HG02852 (cell line): Measurements from ENCODE around the gene IL13.
"Not testable (repeated sequence)": the region's sequence is repeated elsewhere in the genome, so short reads cannot be mapped to it uniquely, and the experiment has no call there.

ENCODE experiments used
- ATAC-seq: cut with Tn5 transposase; IDR thresholded peaks from one replicate; pipeline ENCODE4 v1.9.1; 2021; ENCODE audit warnings: mild to moderate bottlenecking, moderate library complexity; ENCODE audit not compliant: unreplicated experiment

The IL13 gene

DNA sequence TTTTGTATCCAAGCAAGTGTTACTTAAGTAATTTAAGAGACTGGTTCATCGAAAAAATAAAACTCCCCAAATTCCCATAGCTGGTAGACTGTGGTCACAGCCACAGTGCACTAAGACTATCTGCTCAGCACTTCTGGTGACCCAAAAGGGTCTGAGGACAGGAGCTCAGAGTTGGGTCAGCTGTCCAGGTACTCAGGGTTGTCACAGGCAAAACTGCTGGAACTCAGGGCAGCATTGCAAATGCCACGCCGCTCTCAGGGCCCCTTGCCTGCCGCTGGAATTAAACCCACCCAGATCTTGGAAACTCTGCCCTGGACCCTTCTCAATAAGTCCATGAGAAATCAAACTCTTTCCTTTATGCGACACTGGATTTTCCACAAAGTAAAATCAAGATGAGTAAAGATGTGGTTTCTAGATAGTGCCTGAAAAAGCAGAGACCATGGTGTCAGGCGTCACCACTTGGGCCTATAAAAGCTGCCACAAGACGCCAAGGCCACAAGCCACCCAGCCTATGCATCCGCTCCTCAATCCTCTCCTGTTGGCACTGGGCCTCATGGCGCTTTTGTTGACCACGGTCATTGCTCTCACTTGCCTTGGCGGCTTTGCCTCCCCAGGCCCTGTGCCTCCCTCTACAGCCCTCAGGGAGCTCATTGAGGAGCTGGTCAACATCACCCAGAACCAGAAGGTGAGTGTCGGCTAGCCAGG is at the start of gene IL13:
IL13 (plus strand) TSS at position 498 of the 705 bp plus-strand sequence; CDS start at position 512, 14 bp downstream.
- no peak for ATAC-seq

DNA sequence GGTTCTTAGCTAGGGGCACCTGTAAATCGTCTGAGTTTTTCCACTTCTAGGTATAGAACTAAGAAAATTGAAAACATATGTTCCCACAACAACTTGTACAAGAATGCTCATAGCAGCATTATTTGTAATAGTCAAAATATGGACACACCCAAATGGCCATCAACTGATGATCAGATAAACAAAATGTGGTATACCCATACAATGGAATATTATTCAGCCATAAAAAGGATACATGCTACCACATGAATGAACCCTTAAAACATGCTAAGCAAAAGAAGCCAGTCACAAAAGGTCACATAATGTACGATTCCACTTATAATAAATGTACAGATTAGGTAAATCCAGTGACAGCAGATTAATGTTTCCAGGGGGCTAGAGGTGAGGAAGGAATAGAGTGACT is 46.0 kb upstream of the IL13 start:
- no peak for ATAC-seq

DNA sequence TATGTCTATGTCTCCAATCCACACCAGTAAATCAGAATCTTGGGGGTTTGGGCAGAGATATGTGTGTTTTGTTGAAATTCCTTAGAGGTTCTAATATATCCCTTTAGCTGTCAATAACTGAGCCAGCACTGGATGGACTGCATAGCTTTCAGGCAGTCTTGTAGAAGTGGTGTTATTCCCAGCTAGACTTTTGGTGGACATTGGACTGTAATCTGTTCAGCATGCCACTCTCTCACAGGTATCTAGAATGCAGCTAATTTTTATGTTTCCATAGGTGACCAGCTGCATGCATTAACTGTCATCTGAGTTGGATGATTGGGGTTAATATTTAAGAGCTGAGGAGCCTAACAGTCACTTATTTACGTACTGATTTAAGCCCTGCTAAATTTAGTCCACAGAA is 45.1 kb upstream of the IL13 start:
- no peak for ATAC-seq

DNA sequence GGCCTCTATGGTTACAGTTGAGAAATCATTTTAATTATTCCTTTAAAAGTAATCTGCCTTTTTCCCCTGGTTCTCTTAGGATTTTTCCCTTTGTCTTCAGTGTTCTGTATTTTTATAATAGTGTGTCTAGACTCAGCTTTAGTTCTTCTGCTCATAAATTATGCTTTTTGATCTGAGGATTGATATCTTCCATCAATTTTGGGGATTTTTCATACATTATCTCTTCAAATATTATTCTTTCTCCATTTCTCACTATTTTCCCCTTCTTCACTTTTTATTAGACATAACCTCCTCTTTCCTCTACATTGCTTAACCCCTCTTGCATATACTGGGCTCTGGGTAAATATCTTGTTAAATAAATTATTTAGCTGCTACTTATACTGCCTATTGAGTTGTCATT is 36.3 kb upstream of the IL13 start:
- ATAC-seq = no peak

DNA sequence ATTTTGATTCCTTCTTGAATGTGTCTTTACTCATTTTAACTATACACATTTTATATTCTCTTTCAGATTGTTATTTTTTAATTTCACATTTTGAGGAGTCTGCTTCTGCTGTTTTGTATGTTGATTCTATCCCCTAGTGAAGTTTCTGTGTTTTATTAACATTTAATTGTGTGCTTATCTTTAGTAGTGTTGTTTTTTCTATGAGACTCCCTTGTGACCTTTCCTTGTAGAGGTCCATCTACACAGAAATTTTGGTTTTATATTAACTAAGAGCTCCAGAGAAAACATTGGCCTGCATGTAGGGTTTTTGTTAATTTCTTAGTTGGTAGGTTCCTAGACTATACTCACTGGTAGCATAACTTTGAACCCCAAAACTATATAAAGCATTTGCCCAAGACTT is 35.4 kb upstream of the IL13 start:
- no peak for ATAC-seq

DNA sequence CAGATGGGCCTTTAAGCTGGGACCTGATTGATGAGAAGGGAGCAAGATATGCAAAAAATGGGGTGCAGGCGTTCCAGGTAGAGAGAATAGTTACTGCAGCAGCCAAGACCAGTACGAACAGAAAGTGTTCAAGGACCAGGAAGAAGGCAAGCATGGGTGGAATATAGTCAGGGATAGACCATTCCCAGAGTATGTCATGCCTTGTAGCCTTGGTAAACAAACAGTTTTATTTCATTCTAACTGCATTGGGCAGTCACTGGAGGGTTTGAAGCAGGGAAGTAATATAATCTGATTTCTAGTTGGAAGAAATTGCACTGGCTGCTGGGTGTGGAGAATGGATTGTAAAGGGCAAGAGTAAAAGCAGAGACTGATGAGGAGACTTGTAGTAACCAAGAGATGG is 30.5 kb upstream of the IL13 start:
- ATAC-seq = no peak

DNA sequence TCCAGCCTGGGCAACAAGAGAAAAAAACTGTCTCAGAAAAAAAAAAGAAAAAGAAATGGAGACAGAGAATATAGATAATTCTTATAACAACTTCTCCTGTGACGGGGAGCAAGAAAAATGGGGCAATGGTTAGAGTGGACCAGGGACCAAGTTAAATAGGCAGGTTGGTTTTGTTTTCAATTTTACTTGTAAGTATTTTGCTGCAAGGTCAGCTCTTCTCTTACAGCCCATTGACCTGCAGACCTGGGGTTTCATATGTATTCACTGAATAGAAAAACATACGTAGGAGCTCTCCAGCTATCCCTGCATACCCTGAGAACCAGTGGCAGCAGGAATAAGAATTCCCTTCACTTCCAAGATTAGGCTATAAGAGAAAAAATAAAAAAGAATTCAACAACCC is 29.2 kb upstream of the IL13 start:
- ATAC-seq = no peak

DNA sequence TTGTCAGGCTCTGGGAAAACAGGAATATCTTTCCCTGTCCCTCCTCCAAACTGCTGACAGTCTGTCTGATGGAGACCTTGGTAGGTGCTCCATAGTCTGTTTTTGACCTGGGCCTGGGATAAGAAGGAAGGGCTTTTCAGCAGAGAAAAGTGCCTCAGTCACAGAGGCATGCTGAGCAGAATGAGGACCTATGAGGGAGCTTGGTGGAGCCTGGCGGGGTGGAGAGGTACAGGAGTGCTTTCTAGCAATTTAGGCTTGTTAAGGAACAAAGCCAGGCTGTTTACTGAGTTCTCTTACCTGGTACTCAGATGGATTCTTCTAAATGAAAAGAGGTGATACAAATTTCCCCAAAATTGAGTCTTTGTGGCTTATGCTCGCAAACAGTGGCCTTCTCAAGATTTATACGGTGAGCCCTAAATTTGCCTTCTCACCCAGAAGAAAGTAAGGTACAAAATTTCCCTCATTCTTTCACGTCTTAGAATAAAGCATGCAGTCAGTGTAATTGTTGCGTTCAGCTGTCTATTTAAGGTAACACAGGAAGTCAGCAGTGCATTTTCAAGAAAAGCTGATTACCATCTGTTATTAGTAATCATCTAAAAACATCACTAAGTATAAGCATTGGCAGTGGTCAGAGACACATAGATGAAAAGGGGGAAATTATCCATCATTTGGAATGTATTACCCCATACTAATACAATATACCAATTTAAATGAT is 28.6 kb upstream of the IL13 start:
- ATAC-seq = peak; percentile 82

DNA sequence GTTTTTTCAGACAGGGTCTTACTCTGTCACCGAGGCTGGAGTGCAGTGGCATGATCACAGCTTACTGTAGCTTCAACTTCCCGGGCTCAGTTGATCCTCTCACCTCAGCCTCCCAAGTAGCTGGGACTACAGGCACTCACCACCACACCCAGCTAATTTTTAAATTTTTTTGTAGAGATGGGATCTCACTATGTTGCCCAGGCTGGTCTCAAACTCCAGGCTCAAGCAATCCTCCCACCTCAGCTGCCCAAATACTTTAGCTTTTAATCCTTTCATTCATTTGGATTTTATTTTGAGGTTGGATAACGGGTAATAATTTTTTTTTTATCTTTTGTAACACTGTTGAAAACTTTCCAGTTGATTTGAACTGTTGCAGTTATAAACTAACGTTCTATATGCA is 24.4 kb upstream of the IL13 start:
- not testable (repeated sequence) for ATAC-seq

DNA sequence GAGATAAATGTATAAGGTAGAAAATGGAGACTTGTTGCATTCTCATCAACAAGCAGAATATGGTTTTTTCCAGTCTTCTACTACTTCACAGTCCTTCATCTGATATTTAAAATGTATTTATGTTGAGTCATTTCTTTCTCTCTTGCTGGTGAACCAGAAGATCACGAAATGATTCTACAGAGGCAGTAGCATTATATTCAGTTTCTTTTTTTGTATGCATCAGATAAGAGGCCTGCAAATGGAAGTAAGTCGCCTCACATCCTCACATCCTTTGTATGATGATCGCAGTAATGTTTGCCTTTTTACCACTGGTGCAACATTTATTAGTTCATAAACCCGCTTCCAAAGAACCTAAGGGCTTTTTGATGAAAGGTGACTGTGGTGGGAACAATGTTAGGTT is 22.1 kb upstream of the IL13 start:
- peak; percentile 67 for ATAC-seq

DNA sequence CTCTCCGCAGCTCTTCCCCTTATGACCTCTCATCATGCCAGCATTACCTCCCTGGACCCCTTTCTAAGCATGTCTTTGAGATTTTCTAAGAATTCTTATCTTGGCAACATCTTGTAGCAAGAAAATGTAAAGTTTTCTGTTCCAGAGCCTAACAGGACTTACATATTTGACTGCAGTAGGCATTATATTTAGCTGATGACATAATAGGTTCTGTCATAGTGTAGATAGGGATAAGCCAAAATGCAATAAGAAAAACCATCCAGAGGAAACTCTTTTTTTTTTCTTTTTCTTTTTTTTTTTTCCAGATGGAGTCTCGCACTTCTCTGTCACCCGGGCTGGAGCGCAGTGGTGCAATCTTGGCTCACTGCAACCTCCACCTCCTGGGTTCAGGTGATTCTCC is 20.7 kb upstream of the IL13 start:
- ATAC-seq = no peak

DNA sequence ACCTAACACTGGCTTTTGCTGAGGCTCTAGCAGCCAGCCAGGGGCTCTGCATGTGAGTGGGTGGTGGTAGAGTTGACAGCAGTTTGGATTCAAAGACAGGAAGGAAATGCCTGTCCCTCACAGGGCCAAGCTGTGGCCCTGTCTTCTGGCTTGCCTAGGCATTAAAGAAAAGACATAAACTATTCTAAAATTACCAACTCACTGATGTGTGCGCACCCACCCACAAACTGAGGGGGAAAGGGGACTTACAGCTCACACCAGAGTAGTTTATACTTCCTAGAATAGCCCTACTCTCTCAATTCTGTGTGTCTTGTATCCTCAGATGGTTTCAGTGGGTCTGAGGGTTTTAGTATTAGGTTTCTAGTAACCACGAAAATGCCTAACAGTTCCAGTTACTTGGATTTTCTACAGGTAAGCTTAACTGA is 18.3 kb upstream of the IL13 start:
- ATAC-seq = peak; percentile 58

DNA sequence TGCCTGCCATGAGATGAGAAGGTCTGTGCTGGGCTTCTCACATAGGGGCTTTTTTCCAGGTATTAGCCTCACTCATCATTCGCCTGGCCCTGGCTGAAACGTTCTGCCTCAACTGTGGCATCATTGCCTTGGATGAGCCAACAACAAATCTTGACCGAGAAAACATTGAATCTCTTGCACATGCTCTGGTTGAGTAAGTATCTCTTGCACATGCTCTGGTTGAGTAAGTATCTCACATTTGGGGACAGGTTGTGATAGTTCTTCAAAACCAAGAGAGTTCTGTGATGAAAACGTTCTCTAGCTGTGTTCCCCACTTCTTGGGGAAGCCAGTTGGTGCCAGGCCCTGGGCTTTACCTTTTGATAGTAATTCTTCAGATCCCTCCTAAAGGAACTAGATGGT is 17.4 kb upstream of the IL13 start:
- no peak for ATAC-seq

DNA sequence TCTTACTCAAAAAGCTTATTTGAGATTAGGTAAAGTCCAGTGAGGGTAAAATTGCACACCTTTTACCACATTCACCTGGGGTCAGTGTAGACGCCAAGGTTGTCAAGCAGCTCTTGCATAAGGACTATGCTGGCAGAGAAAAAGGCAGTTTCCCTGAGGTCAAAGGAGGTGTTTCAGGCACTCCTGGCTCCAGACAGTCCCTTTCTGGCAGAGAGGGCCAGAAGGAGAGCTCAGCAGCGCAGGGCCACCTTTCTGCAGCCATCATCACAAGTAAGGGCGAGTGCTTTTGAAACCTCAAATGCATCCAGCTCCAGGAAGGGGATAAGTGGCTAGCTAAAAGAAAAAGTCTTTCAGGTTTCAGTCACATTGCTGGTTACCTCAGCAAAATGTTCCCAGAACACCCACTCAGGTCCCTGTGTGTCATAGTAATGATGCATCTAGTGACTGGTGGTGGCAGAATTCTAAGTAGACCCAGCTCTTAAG is 16.7 kb upstream of the IL13 start:
- peak; percentile 55 for ATAC-seq

DNA sequence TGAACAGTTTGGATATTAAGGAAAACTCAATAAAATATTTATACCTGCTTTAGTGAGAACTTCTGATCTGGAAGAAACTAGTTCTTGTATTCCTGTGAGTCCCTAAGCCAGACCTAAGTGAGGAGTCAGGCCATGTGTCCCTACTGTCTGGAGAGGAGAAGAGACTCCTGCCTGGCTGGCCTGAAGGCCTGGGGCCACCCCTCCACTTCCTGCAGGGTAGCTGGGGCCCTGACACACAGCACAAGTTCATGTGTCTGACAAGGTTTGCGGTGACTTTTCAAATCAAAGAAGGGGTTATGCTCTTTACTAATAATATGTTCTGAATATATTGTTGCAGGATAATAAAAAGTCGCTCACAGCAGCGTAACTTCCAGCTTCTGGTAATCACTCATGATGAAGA is 16.1 kb upstream of the IL13 start:
- no peak for ATAC-seq

DNA sequence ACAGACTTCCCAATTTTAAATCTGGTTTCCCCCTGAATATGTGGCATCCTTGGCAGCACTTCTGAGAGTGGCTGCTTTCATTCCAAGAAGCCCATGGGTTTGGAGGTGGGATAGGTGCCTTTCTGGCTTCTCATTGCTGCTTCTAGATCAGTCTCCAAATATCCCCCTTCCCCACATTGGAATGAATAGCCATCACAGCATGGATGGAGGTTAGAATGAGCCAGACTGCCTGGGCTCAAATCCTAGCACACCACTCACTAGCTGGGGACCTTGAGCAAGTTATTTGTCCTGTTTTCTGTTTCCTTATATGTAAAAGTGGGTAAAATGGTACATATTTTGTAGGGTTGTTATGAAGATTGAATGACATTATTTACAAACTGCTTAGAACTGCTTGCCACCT is 13.8 kb upstream of the IL13 start:
- ATAC-seq = no peak

DNA sequence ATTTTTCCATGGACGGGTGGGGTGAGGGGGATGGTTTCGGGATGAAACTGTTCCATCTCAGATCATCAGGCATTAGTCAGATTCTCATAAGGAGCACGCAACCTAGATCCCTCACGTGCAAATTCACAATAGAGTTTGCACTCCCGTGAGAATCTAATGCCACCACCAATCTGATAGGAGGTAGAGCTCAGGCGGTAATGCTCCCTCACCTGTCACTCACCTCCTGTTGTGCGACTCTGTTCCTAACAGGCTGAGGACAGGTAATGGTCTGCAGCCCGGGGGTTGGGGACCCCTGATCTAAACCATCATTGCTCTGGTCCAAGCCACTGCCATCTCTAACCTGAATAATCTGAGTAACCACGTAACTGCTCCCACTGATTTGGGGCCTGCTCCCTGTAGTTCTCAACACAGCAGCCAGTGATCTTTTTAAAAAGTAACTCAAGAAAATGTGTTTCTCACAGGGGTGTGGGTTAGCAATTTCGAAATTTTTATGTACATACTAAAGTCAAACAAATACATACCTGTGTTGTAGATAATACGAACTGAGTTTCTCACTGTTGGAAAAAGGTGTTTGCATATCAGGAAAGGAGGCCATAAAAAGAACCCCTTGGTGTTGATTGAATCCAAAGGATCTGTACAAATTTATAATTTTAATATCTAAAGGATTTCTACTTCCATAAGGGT is 11.2 kb upstream of the IL13 start:
- no peak for ATAC-seq

DNA sequence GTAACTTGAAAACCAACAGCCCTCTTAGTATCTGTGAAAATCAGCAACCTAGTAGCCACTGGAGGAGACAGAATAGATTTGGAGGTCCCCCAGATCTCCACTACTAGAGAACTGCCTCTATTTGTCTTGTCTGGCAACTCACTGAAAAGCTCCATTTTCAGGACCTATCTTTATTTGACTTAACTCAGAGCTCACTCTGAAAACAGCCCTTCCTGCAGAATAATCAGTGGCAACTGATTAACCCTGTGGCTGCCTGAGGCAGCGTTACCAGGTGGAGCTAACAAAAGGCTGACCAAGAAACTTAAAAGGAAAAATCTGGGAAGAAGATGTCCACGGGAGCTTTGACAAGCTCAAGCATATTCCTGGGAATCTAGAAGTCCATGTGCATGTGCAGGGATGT is 10.5 kb upstream of the IL13 start:
- ATAC-seq = no peak

DNA sequence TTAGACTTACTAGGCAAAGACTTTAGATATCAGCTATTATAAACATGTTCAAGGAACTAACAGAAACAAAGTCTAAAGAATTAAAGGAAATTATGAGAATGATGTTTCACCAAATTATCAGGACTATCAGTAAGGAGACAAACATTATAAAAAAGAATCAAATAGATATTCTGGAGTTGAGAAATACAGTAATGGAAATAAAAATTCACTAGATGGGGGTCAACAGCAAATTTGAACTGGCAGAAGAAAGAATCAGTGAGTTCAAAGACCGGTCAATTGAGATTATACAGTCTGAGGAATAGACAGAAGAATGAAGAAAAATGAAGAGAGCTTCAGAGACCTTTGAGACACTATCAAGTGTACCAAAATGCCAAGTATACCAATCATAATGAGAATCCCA is 9.6 kb upstream of the IL13 start:
- ATAC-seq = no peak

DNA sequence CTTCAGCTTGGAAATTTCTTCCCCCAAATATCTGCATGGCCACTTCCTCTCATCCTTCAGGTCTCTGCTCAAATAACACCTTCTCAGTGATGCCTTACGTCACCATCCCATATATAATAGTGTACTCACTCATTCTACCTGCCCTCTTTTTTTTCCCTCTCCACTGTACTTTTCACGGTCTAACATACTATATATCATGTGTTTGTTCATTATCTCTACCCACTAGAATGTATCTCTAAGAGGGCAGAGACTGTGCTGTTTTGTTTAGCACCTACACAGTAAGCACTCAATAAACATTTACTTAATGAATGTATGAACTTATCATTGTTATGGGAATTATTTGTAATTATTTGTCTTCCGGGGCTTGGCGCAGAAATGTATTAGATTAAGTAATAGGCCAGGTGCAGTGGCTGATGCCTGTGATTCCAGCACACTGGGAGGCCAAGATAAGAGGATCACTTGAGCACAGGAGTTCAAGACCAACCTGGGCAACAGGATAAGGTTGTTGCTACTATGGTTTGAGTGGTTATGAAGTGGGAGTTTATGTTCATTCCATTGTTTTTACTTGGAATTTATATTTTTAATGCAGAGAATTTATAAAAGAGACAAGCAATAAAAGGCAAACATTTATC is 6.0 kb upstream of the IL13 start:
- ATAC-seq = no peak

DNA sequence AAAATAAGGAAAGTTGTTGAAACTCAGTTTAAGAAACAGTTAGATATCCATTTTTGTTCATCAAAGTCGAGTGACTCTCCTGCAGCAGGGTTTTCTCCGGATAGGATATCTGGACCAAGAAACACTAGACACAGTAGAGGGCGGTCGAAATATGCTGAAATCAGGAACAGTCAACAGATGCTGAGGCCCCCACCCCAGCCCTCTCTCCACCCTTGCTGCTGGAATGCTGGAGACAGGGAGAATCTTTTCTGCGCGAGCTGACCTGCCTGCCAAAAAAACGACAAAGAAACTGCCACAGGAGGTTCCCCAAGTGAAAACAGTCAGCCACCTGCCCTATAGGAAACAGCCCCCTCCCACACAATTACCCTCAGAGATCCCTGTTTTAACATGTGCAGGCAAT is 4.3 kb upstream of the IL13 start:
- ATAC-seq = no peak
